Prostate gland (tissue), 2 donors: Measurements from ENCODE around the gene LCE1A. TPM values are rescaled to one million over a fixed set of nuclear protein-coding genes. Genes with fewer than 3 reads are reported as not detected.

Source experiments
- DNase-seq: peaks from one replicate; pipeline ENCODE4 v3.0.0-alpha.2; 2019; ENCODE audit warnings: low spot score
- H3K27ac ChIP-seq, 2 donors: fragments of 200-600 bp; sonication (generic); 2 replicates each; pipeline ENCODE4 v1.5.1; 2017 to 2019
- H3K27me3 ChIP-seq: fragments of 200-600 bp; sonication (generic); replicated peaks from 2 replicates; pipeline ENCODE4 v1.5.1; 2019; ENCODE audit not compliant: insufficient read depth
- H3K36me3 ChIP-seq, 2 donors: fragments of 200-600 bp; sonication (generic); 1 replicate in 1 of 2; 2 replicates in 1 of 2; pipeline versions ENCODE4 v1.5.1 to v1.8.1; 2017 to 2019
- H3K4me1 ChIP-seq: fragments of 200-600 bp; sonication (generic); replicated peaks from 2 replicates; pipeline ENCODE4 v1.5.1; 2019
- H3K4me3 ChIP-seq, 2 donors: fragments of 200-600 bp; sonication (generic); 2 replicates each; pipeline ENCODE4 v1.5.1; 2017 to 2019
- H3K9me3 ChIP-seq: fragments of 200-600 bp; sonication (generic); 2 replicates; pipeline ENCODE4 v1.5.1; 2017
- CTCF ChIP-seq, 4 experiments: fragments of 200-600 bp in 2 of 4; fragments of 450-650 bp in 2 of 4; sonication (generic) in 2 of 4; IDR thresholded peaks; 1 replicate in 3 of 4; 2 replicates in 1 of 4; pipeline ENCODE4 v1.5.1; 2016 to 2019; ENCODE audit warnings: antibody characterized with exemption in 4 of 4, mild to moderate bottlenecking in 2 of 4, moderate library complexity in 2 of 4
- POLR2A ChIP-seq: fragments of 450-650 bp; IDR thresholded peaks from one replicate; pipeline ENCODE4 v1.6.1; 2016; ENCODE audit warnings: antibody characterized with exemption, mild to moderate bottlenecking
- POLR2AphosphoS5 ChIP-seq: sonication (generic); formaldehyde crosslinking; IDR thresholded peaks from one replicate; pipeline ENCODE4 v1.6.1; 2017; ENCODE audit warnings: antibody characterized with exemption
- WGBS: methylation state at CpG from one replicate; pipeline ENCODE4 v1.1.5; 2018; 5-methylcytosine and 5-hydroxymethylcytosine counted together
- intact Hi-C: fragments of 100-400 bp; cut with DNase I; formaldehyde crosslinking; loops from one replicate; pipeline ENCODE4 v1.14.2; 2022
- total RNA-seq, 2 donors: library from RNA; depleted of rRNA; stranded (reverse); fragments of >200 nt; gene quantifications; one replicate each; pipeline ENCODE4 v1.1.0, GENCODE V29; 2016

The LCE1A gene
- total RNA-seq, 2 donors from 2014 or later, result 3.4 TPM; not detected in 1

GRCh38 chr1:152855661-152856060 lies 28.4 kb downstream of the LCE1A start:
- Histone ChIP-seq H3K27me3 (peaks cover 2% of the 10 kb centered on the region), H3K27ac (no peak overlapping the region), H3K9me3 (no peaks in the 10 kb centered on the region), H3K4me3 (no peak overlapping the region), H3K36me3 (no peaks in the 10 kb centered on the region), H3K4me1 (no peaks in the 10 kb centered on the region)
- TF ChIP-seq CTCF (IDR thresholded peaks at IDR 0.05) (no peak), POLR2A (no peak), POLR2AphosphoS5 (no peak)
- intact Hi-C loops, result no loop called here
- 48% methylated on average over 2 of the region's 2 CpGs for WGBS
- DNase-seq, result no peak

- Histone ChIP-seq H3K9me3 (no peaks in the 10 kb centered on the region), H3K4me1 (no peaks in the 10 kb centered on the region), H3K36me3 (no peaks in the 10 kb centered on the region), H3K27ac (no peak overlapping the region), H3K4me3 (no peak overlapping the region), H3K27me3 (peaks cover 2% of the 10 kb centered on the region)
- intact Hi-C loops, result no loop called here
- 45% methylated on average over 1 of the region's 1 CpG for WGBS
- no peak for TF ChIP-seq CTCF (IDR thresholded peaks at IDR 0.05)
- TF ChIP-seq POLR2A, result no peak
- TF ChIP-seq POLR2AphosphoS5, result no peak
- no peak for DNase-seq
These were observed 30.8 kb downstream of the LCE1A start for GRCh38 chr1:152858062-152858461.

- Histone ChIP-seq H3K36me3 (no peaks in the 10 kb centered on the region), H3K4me3 (no peak within 1 kb of the TSS), H3K27ac (no peak within 1 kb of the TSS), H3K9me3 (no peaks in the 10 kb centered on the region), H3K27me3 (peaks cover 2% of the 10 kb centered on the region), H3K4me1 (no peaks in the 10 kb centered on the region)
- no peak for TF ChIP-seq POLR2A
- TF ChIP-seq CTCF (IDR thresholded peaks at IDR 0.05), result no peak
- TF ChIP-seq POLR2AphosphoS5, result no peak
- no peak for DNase-seq
- intact Hi-C loops, result no loop called here
- 90% methylated on average over 3 of the region's 3 CpGs for WGBS
These were observed 32.4 kb downstream of the LCE1A start, which contains the start of gene LCE7A for GRCh38 chr1:152859696-152860095. Gene LCE7A (plus strand): TSS chr1:152859996. CDS start chr1:152860698, 702 bp downstream.

GRCh38 chr1:152860129-152860528 lies 32.9 kb downstream of the LCE1A start:
- Histone ChIP-seq H3K36me3 (no peaks in the 10 kb centered on the region), H3K27me3 (peaks cover 2% of the 10 kb centered on the region), H3K4me1 (no peaks in the 10 kb centered on the region), H3K4me3 (no peak overlapping the region), H3K27ac (no peak overlapping the region), H3K9me3 (no peaks in the 10 kb centered on the region)
- WGBS, result 88% methylated on average over 3 of the region's 3 CpGs
- no peak for TF ChIP-seq CTCF (IDR thresholded peaks at IDR 0.05)
- no peak for TF ChIP-seq POLR2AphosphoS5
- TF ChIP-seq POLR2A, result no peak
- no peak for DNase-seq
- intact Hi-C loops, result no loop called here

- Histone ChIP-seq H3K36me3 (no peaks in the 10 kb centered on the region), H3K4me1 (no peaks in the 10 kb centered on the region), H3K4me3 (no peak overlapping the region), H3K27me3 (peaks cover 2% of the 10 kb centered on the region), H3K27ac (no peak overlapping the region), H3K9me3 (no peaks in the 10 kb centered on the region)
- no peak for DNase-seq
- 87% methylated on average over 4 of the region's 4 CpGs for WGBS
- intact Hi-C loops, result no loop called here
- TF ChIP-seq POLR2AphosphoS5 (no peak), POLR2A (no peak), CTCF (IDR thresholded peaks at IDR 0.05) (no peak)
These were observed 34.1 kb downstream of the LCE1A start for GRCh38 chr1:152861374-152861773.
